SK-N-SH treated with all-trans-retinoic acid at 6 μM for 48 hours (cell line): ENCODE measurements around the gene CSE1L.

Experiments used
- ARNTL ChIP-seq: fragments of 450-650 bp; formaldehyde crosslinking; IDR thresholded peaks from 2 replicates; pipeline ENCODE4 v1.5.0; 2020; ENCODE audit warnings: low read depth, mild to moderate bottlenecking, moderate library complexity, borderline replicate concordance
- BACH2 ChIP-seq: fragments of 250-450 bp; sonication (Bioruptor Pico); IDR thresholded peaks from 2 replicates; pipeline ENCODE4 v1.9.0; 2021; ENCODE audit warnings: mild to moderate bottlenecking, borderline replicate concordance
- CREB5 ChIP-seq: fragments of 250-450 bp; sonication (Bioruptor Pico); IDR thresholded peaks from 2 replicates; pipeline ENCODE4 v1.5.1; 2020; ENCODE audit warnings: low read depth, mild to moderate bottlenecking, moderate library complexity
- GLIS3 ChIP-seq: fragments of 250-450 bp; sonication (Bioruptor Pico); IDR thresholded peaks from 2 replicates; pipeline ENCODE4 v1.5.0; 2020; ENCODE audit warnings: mild to moderate bottlenecking, moderate library complexity
- PATZ1 ChIP-seq: fragments of 250-450 bp; sonication (Bioruptor Pico); IDR thresholded peaks from 2 replicates; pipeline ENCODE4 v1.8.0; 2020; ENCODE audit warnings: mild to moderate bottlenecking, moderate library complexity, borderline replicate concordance
- RARB ChIP-seq: fragments of 250-450 bp; sonication (Bioruptor Pico); IDR thresholded peaks from 2 replicates; pipeline ENCODE4 v1.8.0; 2021; ENCODE audit warnings: mild to moderate bottlenecking, moderate library complexity
- TCF4 ChIP-seq: fragments of 250-450 bp; sonication (Bioruptor Pico); IDR thresholded peaks from 2 replicates; pipeline ENCODE4 v1.8.0; 2021; ENCODE audit warnings: mild to moderate bottlenecking, moderate library complexity, borderline replicate concordance
- ZC3H10 ChIP-seq: fragments of 250-450 bp; sonication (Bioruptor Pico); IDR thresholded peaks from 2 replicates; pipeline ENCODE4 v1.5.1; 2021; ENCODE audit warnings: mild to moderate bottlenecking, moderate library complexity
- ZFP3 ChIP-seq: fragments of 250-450 bp; sonication (Bioruptor Pico); IDR thresholded peaks from 2 replicates; pipeline ENCODE4 v1.5.0; 2020; ENCODE audit warnings: mild to moderate bottlenecking, moderate library complexity
- ZNF8 ChIP-seq: fragments of 450-650 bp; formaldehyde crosslinking; IDR thresholded peaks from 2 replicates; pipeline ENCODE4 v1.5.0; 2020; ENCODE audit warnings: mild to moderate bottlenecking, moderate library complexity
- TF ChIP-seq, protein P1 (sequence below): fragments of 250-450 bp; sonication (Bioruptor Pico); IDR thresholded peaks from 2 replicates; pipeline ENCODE4 v1.5.1; 2021; ENCODE audit warnings: mild to moderate bottlenecking, moderate library complexity
- TF ChIP-seq, protein P2 (sequence below): fragments of 250-450 bp; sonication (Bioruptor Pico); IDR thresholded peaks from 2 replicates; pipeline ENCODE4 v1.8.0; 2021; ENCODE audit warnings: low read depth, mild to moderate bottlenecking, moderate library complexity, borderline replicate concordance

DNA sequence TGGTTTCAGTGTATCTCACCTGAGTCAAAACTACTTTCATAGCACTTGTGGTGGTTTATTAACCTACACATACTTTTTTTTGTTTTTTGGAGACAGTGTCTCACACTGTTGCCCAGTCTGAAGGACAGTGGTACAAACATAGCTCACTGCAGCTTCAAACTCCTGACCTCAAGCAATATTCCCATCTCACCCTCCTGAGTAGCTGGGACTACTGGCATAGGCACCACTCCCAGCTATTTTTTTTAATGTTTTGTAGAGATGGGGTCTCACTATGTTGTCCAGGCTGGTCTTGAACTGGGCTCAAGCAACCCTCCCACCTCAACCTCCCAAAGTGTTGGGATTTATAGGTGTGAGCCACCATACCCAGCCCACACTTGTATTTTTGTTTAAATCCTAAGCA lies 92.3 kb downstream of the CSE1L start:
- TF ChIP-seq ZC3H10 (CRISPR knock-in tag), result no peak
- no peak for TF ChIP-seq BACH2 (CRISPR knock-in tag)
- TF ChIP-seq ZFP3 (CRISPR knock-in tag), result no peak
- TF ChIP-seq, protein P1, sequence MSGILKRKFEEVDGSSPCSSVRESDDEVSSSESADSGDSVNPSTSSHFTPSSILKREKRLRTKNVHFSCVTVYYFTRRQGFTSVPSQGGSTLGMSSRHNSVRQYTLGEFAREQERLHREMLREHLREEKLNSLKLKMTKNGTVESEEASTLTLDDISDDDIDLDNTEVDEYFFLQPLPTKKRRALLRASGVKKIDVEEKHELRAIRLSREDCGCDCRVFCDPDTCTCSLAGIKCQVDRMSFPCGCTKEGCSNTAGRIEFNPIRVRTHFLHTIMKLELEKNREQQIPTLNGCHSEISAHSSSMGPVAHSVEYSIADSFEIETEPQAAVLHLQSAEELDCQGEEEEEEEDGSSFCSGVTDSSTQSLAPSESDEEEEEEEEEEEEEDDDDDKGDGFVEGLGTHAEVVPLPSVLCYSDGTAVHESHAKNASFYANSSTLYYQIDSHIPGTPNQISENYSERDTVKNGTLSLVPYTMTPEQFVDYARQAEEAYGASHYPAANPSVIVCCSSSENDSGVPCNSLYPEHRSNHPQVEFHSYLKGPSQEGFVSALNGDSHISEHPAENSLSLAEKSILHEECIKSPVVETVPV (CRISPR knock-in tag), result no peak
- no peak for TF ChIP-seq PATZ1 (CRISPR knock-in tag)
- TF ChIP-seq, protein P2, sequence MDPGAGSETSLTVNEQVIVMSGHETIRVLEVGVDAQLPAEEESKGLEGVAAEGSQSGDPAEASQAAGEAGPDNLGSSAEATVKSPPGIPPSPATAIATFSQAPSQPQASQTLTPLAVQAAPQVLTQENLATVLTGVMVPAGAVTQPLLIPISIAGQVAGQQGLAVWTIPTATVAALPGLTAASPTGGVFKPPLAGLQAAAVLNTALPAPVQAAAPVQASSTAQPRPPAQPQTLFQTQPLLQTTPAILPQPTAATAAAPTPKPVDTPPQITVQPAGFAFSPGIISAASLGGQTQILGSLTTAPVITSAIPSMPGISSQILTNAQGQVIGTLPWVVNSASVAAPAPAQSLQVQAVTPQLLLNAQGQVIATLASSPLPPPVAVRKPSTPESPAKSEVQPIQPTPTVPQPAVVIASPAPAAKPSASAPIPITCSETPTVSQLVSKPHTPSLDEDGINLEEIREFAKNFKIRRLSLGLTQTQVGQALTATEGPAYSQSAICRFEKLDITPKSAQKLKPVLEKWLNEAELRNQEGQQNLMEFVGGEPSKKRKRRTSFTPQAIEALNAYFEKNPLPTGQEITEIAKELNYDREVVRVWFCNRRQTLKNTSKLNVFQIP (CRISPR knock-in tag), result no peak
- no peak for TF ChIP-seq GLIS3 (CRISPR knock-in tag)
- no peak for TF ChIP-seq ZNF8 (CRISPR knock-in tag)
- no peak for TF ChIP-seq ARNTL (CRISPR knock-in tag)
- TF ChIP-seq CREB5 (CRISPR knock-in tag), result no peak
- TF ChIP-seq RARB (CRISPR knock-in tag), result no peak
- TF ChIP-seq TCF4 (CRISPR knock-in tag), result no peak
